Neural cell (in vitro differentiated cells): ENCODE results near the gene ANKRD45. TPM values are rescaled to one million over a fixed set of nuclear protein-coding genes. Genes with fewer than 3 reads are reported as not detected.

Experiments used
- H2AFZ ChIP-seq: fragments of 200-600, 300-800 bp; sonication (generic), shearing (Covaris generic); 2 replicates; pipeline ENCODE4 v1.6.0; 2014; ENCODE audit warnings: low read depth, mild to moderate bottlenecking, antibody characterized with exemption, low read length, moderate library complexity
- H3F3A ChIP-seq: fragments of 200-600 bp; shearing (Covaris generic); 2 replicates; pipeline ENCODE4 v1.6.1; 2016; ENCODE audit warnings: mild to moderate bottlenecking, moderate library complexity, mixed read lengths, antibody characterized with exemption, low read length; ENCODE audit not compliant: insufficient read depth, poor library complexity, severe bottlenecking
- H3K27ac ChIP-seq: fragments of 200-600, 300-800 bp; sonication (generic), shearing (Covaris generic); 2 replicates; pipeline ENCODE4 v1.5.1; 2014; ENCODE audit warnings: mild to moderate bottlenecking, low read length, moderate library complexity
- H3K27me3 ChIP-seq: fragments of 300-800, 200-600 bp; sonication (generic), shearing (Covaris generic); 2 replicates; pipeline ENCODE4 v1.6.0; 2014; ENCODE audit warnings: mild to moderate bottlenecking, low read depth, low read length, moderate library complexity; ENCODE audit not compliant: insufficient read depth
- H3K36me3 ChIP-seq: fragments of 300-800, 200-600 bp; sonication (generic), shearing (Covaris generic); 2 replicates; pipeline ENCODE4 v1.5.1; 2014; ENCODE audit warnings: mild to moderate bottlenecking, antibody characterized with exemption, low read length, moderate library complexity; ENCODE audit not compliant: insufficient read depth
- H3K4me2 ChIP-seq: fragments of 300-800, 200-600 bp; sonication (generic), shearing (Covaris generic); 2 replicates; pipeline ENCODE4 v1.6.0; 2014; ENCODE audit warnings: mild to moderate bottlenecking, low read length
- H3K4me3 ChIP-seq: fragments of 300-800, 200-600 bp; sonication (generic), shearing (Covaris generic); 2 replicates; pipeline ENCODE4 v1.5.1; 2014; ENCODE audit warnings: mild to moderate bottlenecking, low read length, moderate library complexity
- H3K79me2 ChIP-seq: fragments of 200-600 bp; shearing (Covaris generic); replicated peaks from 2 replicates; pipeline ENCODE4 v1.6.0; 2014; ENCODE audit warnings: mild to moderate bottlenecking, low read length, moderate library complexity; ENCODE audit not compliant: insufficient read depth
- H3K9ac ChIP-seq: fragments of 300-800, 200-600 bp; sonication (generic), shearing (Covaris generic); 2 replicates; pipeline ENCODE4 v1.6.1; 2016; ENCODE audit warnings: mild to moderate bottlenecking, low read length, mixed read lengths
- H3K9me2 ChIP-seq: fragments of 200-600 bp; shearing (Covaris generic); 2 replicates; pipeline ENCODE4 v1.6.1; 2016; ENCODE audit warnings: mild to moderate bottlenecking, low read length, mixed read lengths; ENCODE audit not compliant: insufficient read depth
- H3K9me3 ChIP-seq: fragments of 200-600, 300-800 bp; sonication (generic), shearing (Covaris generic); 2 replicates; pipeline ENCODE4 v1.6.1; 2016; ENCODE audit warnings: mild to moderate bottlenecking, mixed run types, low read length, moderate library complexity, mixed read lengths
- H4K20me1 ChIP-seq: fragments of 200-600 bp; shearing (Covaris generic); 2 replicates; pipeline ENCODE4 v1.6.1; 2016; ENCODE audit warnings: mild to moderate bottlenecking, mixed run types; ENCODE audit not compliant: insufficient read depth
- CTCF ChIP-seq: fragments of 450-650 bp; IDR thresholded peaks from 2 replicates; pipeline ENCODE4 v1.5.1; 2014; ENCODE audit warnings: antibody characterized with exemption, mild to moderate bottlenecking, moderate library complexity; ENCODE audit not compliant: poor library complexity, severe bottlenecking
- EP300 ChIP-seq: fragments of 450-650 bp; conservative IDR thresholded peaks from 2 replicates; pipeline ENCODE4 v1.6.1; 2014; ENCODE audit warnings: antibody characterized with exemption, mild to moderate bottlenecking, moderate library complexity; ENCODE audit not compliant: poor library complexity, severe bottlenecking
- EZH2 ChIP-seq: fragments of 200-600, 300-800 bp; shearing (Covaris generic), sonication (generic); IDR thresholded peaks from 2 replicates; pipeline ENCODE4 v1.6.1; 2014; ENCODE audit warnings: antibody characterized with exemption, low read length, borderline replicate concordance, mild to moderate bottlenecking; ENCODE audit not compliant: insufficient read depth, poor library complexity, severe bottlenecking
- MXI1 ChIP-seq: fragments of 450-650 bp; conservative IDR thresholded peaks from 2 replicates; pipeline ENCODE4 v1.6.1; 2014; ENCODE audit warnings: antibody characterized with exemption, mild to moderate bottlenecking; ENCODE audit not compliant: poor library complexity, severe bottlenecking
- POLR2AphosphoS5 ChIP-seq: IDR thresholded peaks from 2 replicates; pipeline ENCODE4 v1.6.1; 2012
- RAD21 ChIP-seq: fragments of 450-650 bp; conservative IDR thresholded peaks from 2 replicates; pipeline ENCODE4 v1.6.1; 2014; ENCODE audit warnings: antibody characterized with exemption, mild to moderate bottlenecking, moderate library complexity
- REST ChIP-seq: IDR thresholded peaks from 2 replicates; pipeline ENCODE4 v1.6.1; 2012; ENCODE audit warnings: borderline replicate concordance
- SMC3 ChIP-seq: fragments of 450-650 bp; conservative IDR thresholded peaks from 2 replicates; pipeline ENCODE4 v1.6.1; 2014; ENCODE audit warnings: antibody characterized with exemption, mild to moderate bottlenecking, moderate library complexity; ENCODE audit not compliant: poor library complexity
- TAF1 ChIP-seq: IDR thresholded peaks from 2 replicates; pipeline ENCODE4 v1.6.1; 2012; ENCODE audit warnings: low read depth
- polyA plus RNA-seq: library from polyadenylated mRNA; depleted of rRNA; stranded (reverse); fragments of >200 nt; gene quantifications from 2 replicates; pipeline ENCODE4 v1.2.3, GENCODE V29; 2014

The ANKRD45 gene
- polyA plus RNA-seq, 1 donor from 2014 or later, result 8.7 TPM

GRCh38 chr1:173635116-173635515 lies 34.5 kb downstream of the ANKRD45 start, which contains the start of gene TEX50:
Gene TEX50 (plus strand): TSS chr1:173635338. CDS start chr1:173635522, 184 bp downstream.
- Histone ChIP-seq H3K27ac (no peak within 1 kb of the TSS), H3K9ac (no peak within 1 kb of the TSS), H3K27me3 (no peaks in the 10 kb centered on the region), H2AFZ (no peak within 1 kb of the TSS), H3K9me2 (no peaks in the 10 kb centered on the region), H3K4me3 (no peak within 1 kb of the TSS), H4K20me1 (no peaks in the 10 kb centered on the region), H3K36me3 (no peaks in the 10 kb centered on the region), H3F3A (no peaks in the 10 kb centered on the region), H3K9me3 (no peaks in the 10 kb centered on the region), H3K4me2 (no peak within 1 kb of the TSS), H3K79me2 (peaks cover 8% of the 10 kb centered on the region)
- TF ChIP-seq POLR2AphosphoS5 (no peak), RAD21 (no peak), EZH2 (no peak), SMC3 (no peak), EP300 (no peak), MXI1 (no peak), CTCF (no peak), TAF1 (no peak), REST (no peak)

- H3K36me3 ChIP-seq, result no peaks in the 10 kb centered on the region
- H3K9me3 ChIP-seq, result no peaks in the 10 kb centered on the region
- no peaks in the 10 kb centered on the region for H3K79me2 ChIP-seq
- H4K20me1 ChIP-seq, result no peaks in the 10 kb centered on the region
- no peaks in the 10 kb centered on the region for H3F3A ChIP-seq
- no peak overlapping the region for H3K27ac ChIP-seq
- H3K4me2 ChIP-seq, result no peak overlapping the region
- TF ChIP-seq CTCF (no peak), REST (no peak), POLR2AphosphoS5 (no peak), EZH2 (no peak), RAD21 (no peak), MXI1 (no peak), TAF1 (no peak), SMC3 (no peak), EP300 (no peak)
- H3K27me3 ChIP-seq, result no peaks in the 10 kb centered on the region
- H3K9ac ChIP-seq, result no peak overlapping the region
- H3K9me2 ChIP-seq, result no peaks in the 10 kb centered on the region
- no peak overlapping the region for H2AFZ ChIP-seq
- H3K4me3 ChIP-seq, result no peak overlapping the region
These were observed 40.8 kb downstream of the ANKRD45 start for GRCh38 chr1:173628888-173629287.
